Measurements from ENCODE around the gene NEU1. TPM values are rescaled to one million over a fixed set of nuclear protein-coding genes. Genes with fewer than 3 reads are reported as not detected.
"Not testable (repeated sequence)": the region's sequence is repeated elsewhere in the genome, so short reads cannot be mapped to it uniquely, and the experiment has no call there.

The NEU1 gene
- total RNA-seq, 1 experiment from 2014 or later = 46.6 TPM

- no peak for DNase-seq (ENCODE audit: low read depth)
Observed at GRCh38 chr6:31838968-31839367, 23.7 kb downstream of the NEU1 start.

DNA sequence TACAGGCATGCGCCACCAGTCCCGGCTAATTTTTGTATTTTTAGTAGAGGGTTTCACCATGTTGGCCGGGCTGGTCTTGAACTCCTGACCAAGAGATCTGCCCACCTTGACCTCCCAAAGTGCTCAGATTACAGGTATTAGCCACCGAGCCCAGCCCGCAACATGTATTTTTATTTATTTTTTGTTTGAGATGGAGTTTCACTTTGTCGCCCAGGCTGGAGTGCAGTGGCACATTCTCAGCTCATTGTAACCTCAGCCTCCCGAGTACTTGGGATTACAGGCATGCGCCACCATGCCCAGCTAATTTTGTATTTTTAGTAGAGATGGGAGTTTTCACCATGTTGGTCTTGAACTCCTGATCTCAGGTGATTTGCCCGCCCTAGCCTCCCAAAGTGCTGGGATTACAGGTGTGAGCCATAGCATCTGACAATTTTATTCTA is 24.5 kb downstream of the NEU1 start:
- not testable (repeated sequence) for DNase-seq (ENCODE audit: low read depth)

GRCh38 chr6:31837369-31838113 is 25.1 kb downstream of the NEU1 start:
- no peak for DNase-seq (ENCODE audit: low read depth)

GRCh38 chr6:31836474-31837368 is 25.9 kb downstream of the NEU1 start:
- DNase-seq (ENCODE audit: low read depth) = no peak

GRCh38 chr6:31836047-31836473 is 26.6 kb downstream of the NEU1 start:
- no peak for DNase-seq (ENCODE audit: low read depth)

DNA sequence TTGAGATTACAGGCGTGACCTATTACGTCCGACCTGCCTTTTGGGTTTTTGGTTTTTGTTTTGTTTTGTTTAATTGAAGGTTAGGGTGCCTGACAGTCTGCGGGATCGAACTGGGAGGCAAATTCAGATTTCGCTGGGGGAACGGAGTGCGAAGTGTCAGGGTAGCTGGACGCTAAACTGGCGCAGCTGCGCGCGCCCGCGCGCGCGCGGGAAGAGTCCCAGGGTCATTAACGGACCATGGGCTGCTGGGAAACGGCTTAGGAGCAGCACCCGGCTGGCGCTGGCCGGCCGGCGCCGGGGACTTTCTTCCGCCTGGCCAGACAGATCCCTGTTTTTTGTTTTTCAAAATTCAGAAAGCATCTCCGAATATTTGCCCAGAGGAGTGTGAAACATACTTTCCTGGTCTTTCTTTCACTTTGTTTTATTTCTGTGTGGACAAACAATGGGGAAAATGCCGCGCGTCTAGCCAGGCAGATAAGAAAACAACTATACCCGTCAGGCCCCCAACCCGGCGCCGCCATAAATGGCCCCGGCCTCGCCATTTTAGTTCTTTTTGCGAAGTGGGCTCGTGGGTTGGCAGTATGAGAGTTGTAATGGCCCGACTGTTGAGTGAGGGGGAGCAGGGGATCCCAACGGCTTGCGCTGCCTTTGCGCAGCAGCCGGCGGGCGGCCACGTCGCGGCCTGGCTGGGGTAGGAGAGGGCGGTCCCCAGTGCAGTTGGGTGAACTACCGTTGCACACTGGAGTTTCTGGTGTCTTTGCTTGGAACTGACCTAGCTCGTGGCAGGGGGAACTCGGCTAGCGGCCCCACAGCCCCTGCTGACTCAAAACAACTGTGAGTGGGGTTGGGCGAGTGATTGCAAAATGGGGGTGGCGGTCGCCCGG is 28.0 kb downstream of the NEU1 start:
- DNase-seq (ENCODE audit: low read depth) = peak; percentile 90

DNA sequence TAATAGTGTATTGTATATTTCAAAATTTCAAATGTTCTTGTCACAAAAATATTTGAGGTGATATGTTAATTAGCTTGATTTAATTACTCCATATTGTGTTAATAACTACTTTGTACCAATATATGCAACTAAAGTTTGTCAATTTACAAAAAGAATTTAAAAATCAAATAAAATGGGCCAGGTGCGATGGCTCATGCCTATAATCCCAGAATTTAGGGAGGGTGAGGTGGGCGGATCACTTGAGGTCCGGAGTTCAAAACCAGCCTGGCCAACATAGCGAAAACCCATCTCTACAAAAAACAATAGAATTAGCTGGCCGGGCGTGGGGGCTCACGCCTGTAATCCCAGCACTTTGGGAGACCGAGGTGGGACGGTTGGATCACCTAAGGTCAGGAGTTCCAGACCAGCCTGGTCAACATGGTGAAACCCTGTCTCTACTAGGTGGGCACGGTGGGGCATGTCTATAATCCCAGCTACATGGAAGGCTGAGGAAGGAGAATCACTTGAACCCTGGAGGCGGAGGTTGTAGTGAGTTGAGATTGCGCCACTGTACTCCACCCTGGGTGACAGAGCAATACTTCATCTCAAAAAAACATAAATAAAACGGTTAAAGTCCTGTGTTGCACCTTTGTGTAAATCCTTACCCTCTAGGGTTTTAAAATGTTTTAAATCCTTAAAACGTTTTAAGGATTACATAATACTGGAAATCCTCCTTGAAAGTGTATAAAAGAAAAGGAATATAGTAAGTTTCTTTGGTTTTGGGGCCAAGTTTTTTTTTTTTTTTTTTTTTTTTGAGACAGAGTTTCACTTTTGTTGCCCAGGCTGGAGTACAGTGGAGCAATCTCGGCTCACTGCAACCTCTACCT is 31.0 kb downstream of the NEU1 start:
- DNase-seq (ENCODE audit: low read depth) = no peak

GRCh38 chr6:31830886-31831335 is 31.7 kb downstream of the NEU1 start:
- no peak for DNase-seq (ENCODE audit: low read depth)

DNA sequence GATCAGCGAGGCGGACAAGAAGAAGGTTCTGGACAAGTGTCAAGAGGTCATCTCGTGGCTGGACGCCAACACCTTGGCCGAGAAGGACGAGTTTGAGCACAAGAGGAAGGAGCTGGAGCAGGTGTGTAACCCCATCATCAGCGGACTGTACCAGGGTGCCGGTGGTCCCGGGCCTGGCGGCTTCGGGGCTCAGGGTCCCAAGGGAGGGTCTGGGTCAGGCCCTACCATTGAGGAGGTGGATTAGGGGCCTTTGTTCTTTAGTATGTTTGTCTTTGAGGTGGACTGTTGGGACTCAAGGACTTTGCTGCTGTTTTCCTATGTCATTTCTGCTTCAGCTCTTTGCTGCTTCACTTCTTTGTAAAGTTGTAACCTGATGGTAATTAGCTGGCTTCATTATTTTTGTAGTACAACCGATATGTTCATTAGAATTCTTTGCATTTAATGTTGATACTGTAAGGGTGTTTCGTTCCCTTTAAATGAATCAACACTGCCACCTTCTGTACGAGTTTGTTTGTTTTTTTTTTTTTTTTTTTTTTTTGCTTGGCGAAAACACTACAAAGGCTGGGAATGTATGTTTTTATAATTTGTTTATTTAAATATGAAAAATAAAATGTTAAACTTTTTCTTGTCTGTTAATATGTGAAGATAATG is 32.9 kb downstream of the NEU1 start:
- peak; percentile 36 for DNase-seq (ENCODE audit: low read depth)

DNA sequence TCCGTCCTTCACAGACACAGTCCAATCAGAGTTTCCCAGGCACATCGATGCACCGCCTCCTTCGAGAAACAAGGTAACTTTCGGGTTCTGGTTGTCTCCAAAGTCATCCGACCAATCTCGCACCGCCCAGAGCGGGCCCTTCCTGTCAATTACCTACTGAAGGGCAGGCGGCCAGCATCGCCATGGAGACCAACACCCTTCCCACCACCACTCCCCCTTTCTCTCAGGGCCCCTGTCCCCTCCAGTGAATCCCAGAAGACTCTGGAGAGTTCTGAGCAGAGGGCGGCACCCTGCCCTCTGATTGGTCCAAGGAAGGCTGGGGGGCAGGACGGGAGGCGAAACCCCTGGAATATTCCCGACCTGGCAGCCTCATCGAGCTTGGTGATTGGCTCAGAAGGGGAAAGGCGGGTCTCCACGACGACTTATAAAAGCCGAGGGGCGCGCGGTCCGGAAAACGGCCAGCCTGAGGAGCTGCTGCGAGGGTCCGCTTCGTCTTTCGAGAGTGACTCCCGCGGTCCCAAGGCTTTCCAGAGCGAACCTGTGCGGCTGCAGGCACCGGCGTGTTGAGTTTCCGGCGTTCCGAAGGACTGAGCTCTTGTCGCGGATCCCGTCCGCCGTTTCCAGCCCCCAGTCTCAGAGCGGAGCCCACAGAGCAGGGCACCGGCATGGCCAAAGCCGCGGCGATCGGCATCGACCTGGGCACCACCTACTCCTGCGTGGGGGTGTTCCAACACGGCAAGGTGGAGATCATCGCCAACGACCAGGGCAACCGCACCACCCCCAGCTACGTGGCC is 35.1 kb downstream of the NEU1 start, which contains the start of gene HSPA1B:
Gene HSPA1B, plus strand, starts transcription at position 453 of the 794 bp plus-strand sequence. Its CDS starts 213 bp downstream, at position 666.
- DNase-seq (ENCODE audit: low read depth) = peak; percentile 100

- DNase-seq (ENCODE audit: low read depth) = peak; percentile 88
Observed at GRCh38 chr6:31826793-31827285, 35.8 kb downstream of the NEU1 start.

DNA sequence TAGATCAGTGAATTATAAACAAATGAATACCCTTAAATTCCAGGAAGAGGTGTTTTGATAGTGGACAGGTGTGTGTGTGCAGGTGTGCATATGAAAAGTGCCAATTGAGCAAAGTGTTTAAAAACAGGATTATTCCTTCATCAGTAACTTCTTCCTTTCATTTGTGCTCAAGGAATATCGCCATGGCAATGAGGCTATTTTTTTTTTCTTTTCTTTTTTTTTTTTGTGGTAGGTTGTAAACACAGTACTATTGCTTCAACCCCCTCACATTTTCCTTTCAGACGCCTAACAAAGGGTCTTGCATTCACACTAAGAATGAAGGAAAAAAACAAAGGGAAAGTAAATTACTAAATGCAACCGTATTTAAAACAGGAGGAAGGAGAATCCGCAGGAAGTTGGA is 37.1 kb downstream of the NEU1 start:
- DNase-seq (ENCODE audit: low read depth) = no peak

- DNase-seq (ENCODE audit: low read depth) = not testable (repeated sequence)
Observed at GRCh38 chr6:31823592-31824196, 38.9 kb downstream of the NEU1 start.

GRCh38 chr6:31822036-31822821 is 40.4 kb downstream of the NEU1 start:
- peak; percentile 84 for DNase-seq (ENCODE audit: low read depth)

- DNase-seq (ENCODE audit: low read depth) = peak; percentile 75
Observed at GRCh38 chr6:31821301-31822035, 41.2 kb downstream of the NEU1 start.

- not testable (repeated sequence) for DNase-seq (ENCODE audit: low read depth)
Observed at GRCh38 chr6:31820399-31820798, 42.2 kb downstream of the NEU1 start.

DNA sequence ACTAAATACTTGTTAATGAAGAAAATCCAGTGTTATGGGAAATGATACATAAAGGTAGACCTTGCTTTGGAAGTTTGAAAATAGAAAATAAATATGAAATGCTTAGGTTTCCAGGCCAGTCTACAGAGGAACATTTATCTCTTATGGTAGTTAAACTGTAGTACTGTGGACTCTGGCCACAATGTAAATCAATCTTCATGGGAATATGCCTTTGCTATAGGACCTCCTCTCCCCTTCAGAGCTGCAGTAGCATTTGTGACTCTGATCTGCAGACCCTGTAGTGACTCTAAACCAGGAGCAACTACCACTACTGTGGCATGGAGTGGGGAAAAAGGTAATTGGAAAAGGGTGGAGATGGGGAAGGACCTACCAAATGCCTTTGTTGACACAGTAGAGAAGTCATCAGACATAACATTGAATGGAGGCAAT is 42.7 kb downstream of the NEU1 start:
- no peak for DNase-seq (ENCODE audit: low read depth)
